Loucy (cell line): Measurements from ENCODE around the gene FAM219A.

Experiments
- H2AFZ ChIP-seq: fragments of 200-600 bp; sonication (generic); 2 replicates; pipeline ENCODE4 v1.6.0; 2016; ENCODE audit warnings: antibody characterized with exemption, mild to moderate bottlenecking, low read length, moderate library complexity
- H3F3A ChIP-seq: fragments of 200-600 bp; 2 replicates; pipeline ENCODE4 v1.6.0; 2016; ENCODE audit warnings: antibody characterized with exemption, low read depth, mild to moderate bottlenecking
- H3K27me3 ChIP-seq: fragments of 200-600 bp; sonication (generic); 2 replicates; pipeline ENCODE4 v1.6.1; 2014; ENCODE audit warnings: low read length, mild to moderate bottlenecking; ENCODE audit not compliant: insufficient read depth, poor library complexity, severe bottlenecking
- H3K36me3 ChIP-seq: fragments of 200-600 bp; sonication (generic); 2 replicates; pipeline ENCODE4 v1.6.1; 2016; ENCODE audit warnings: low read length; ENCODE audit not compliant: insufficient read depth
- H3K4me1 ChIP-seq: fragments of 200-600 bp; sonication (generic); 2 replicates; pipeline ENCODE4 v1.5.1; 2014; ENCODE audit warnings: low read length, mild to moderate bottlenecking; ENCODE audit not compliant: insufficient read depth, poor library complexity, severe bottlenecking
- H3K4me2 ChIP-seq: fragments of 200-600 bp; sonication (generic); 2 replicates; pipeline ENCODE4 v1.6.0; 2014; ENCODE audit warnings: antibody characterized with exemption, low read length, low read depth, mild to moderate bottlenecking; ENCODE audit not compliant: poor library complexity, severe bottlenecking
- H3K4me3 ChIP-seq: fragments of 200-600 bp; sonication (generic); 2 replicates; pipeline ENCODE4 v1.5.1; 2014; ENCODE audit warnings: low read length, mild to moderate bottlenecking, mixed read lengths; ENCODE audit not compliant: poor library complexity, severe bottlenecking
- H3K79me2 ChIP-seq: fragments of 200-600 bp; sonication (generic); 2 replicates; pipeline ENCODE4 v1.6.1; 2014; ENCODE audit warnings: low read length; ENCODE audit not compliant: insufficient read depth
- H3K9ac ChIP-seq: fragments of 200-600 bp; sonication (generic); 2 replicates; pipeline ENCODE4 v1.6.0; 2014; ENCODE audit warnings: mild to moderate bottlenecking, low read depth, low read length, moderate library complexity; ENCODE audit not compliant: poor library complexity, severe bottlenecking
- H3K9me2 ChIP-seq: fragments of 200-600 bp; sonication (generic); replicated peaks from 2 replicates; pipeline ENCODE4 v1.6.1; 2016; ENCODE audit warnings: low read depth, low read length, mixed read lengths
- H3K9me3 ChIP-seq: fragments of 200-600 bp; sonication (generic); 2 replicates; pipeline ENCODE4 v1.6.1; 2014; ENCODE audit warnings: mild to moderate bottlenecking, antibody characterized with exemption, low read length, low read depth; ENCODE audit not compliant: insufficient read depth
- H4K20me1 ChIP-seq: fragments of 200-600 bp; sonication (generic); 2 replicates; pipeline ENCODE4 v1.6.0; 2014; ENCODE audit warnings: antibody characterized with exemption, low read length, mild to moderate bottlenecking; ENCODE audit not compliant: insufficient read depth, poor library complexity, severe bottlenecking
- CTCF ChIP-seq: fragments of 200-600 bp; sonication (generic); conservative IDR thresholded peaks from 2 replicates; pipeline ENCODE4 v1.5.1; 2014; ENCODE audit warnings: mild to moderate bottlenecking, antibody characterized with exemption, low read length
- EZH2phosphoT487 ChIP-seq: fragments of 200-600 bp; IDR thresholded peaks from 2 replicates; pipeline ENCODE4 v1.6.1; 2018; ENCODE audit warnings: antibody characterized with exemption, mild to moderate bottlenecking, moderate library complexity, borderline replicate concordance

The FAM219A gene

GRCh38 chr9:34458013-34458958 lies at the start of gene FAM219A, which contains the start of gene DNAI1:
Gene FAM219A, minus strand, starts transcription at chr9:34458570. Its CDS starts 307 bp downstream, at chr9:34458263.
Gene DNAI1, plus strand, starts transcription at chr9:34458805. Its CDS starts 201 bp downstream, at chr9:34459006.
- Histone ChIP-seq H3K9me2 (no peaks in the 10 kb centered on the region), H3F3A (0 out of 2 replicates have a peak, but pooled peaks cover 5% of the 10 kb centered on the region), H3K9me3 (no peaks in the 10 kb centered on the region), H3K79me2 (peaks cover 5% of the 10 kb centered on the region; the same call in 1 of the 2 replicates), H3K9ac (peak within 1 kb of the TSS; percentile 70), H2AFZ (peak within 1 kb of the TSS; percentile 79), H3K4me1 (peaks cover 24% of the 10 kb centered on the region), H3K36me3 (no peaks in the 10 kb centered on the region), H3K27me3 (no peaks in the 10 kb centered on the region), H4K20me1 (no peaks in the 10 kb centered on the region), H3K4me2 (peak within 1 kb of the TSS; percentile 92), H3K4me3 (peak within 1 kb of the TSS; percentile 88)
- TF ChIP-seq CTCF = no peak
- TF ChIP-seq EZH2phosphoT487 = no peak

DNA sequence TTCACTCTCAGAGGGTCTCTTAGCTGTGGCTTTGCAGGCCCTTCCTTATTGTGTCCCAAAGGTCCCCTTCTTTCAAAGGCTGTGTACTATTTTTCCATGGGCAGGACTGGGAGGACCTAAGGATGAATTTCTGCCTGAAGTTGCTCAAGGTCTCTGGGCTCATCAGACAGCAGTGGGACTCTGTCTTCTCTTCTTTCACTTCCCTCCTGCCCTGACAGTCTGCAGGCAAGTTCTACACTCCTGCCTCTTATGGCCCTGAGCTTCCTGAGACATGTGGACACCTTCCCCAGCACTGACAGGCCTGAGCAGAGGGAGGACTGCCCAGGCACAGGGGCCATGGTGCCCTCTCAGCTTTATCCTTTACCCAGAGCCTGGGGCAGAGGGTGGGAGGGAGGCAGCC lies 49.6 kb upstream of the FAM219A start:
- no peak for TF ChIP-seq CTCF
- TF ChIP-seq EZH2phosphoT487 = no peak
- Histone ChIP-seq H3K9me3 (no peaks in the 10 kb centered on the region), H3K79me2 (no peaks in the 10 kb centered on the region), H3K4me1 (no peaks in the 10 kb centered on the region), H3F3A (no peaks in the 10 kb centered on the region), H3K4me3 (no peak overlapping the region), H3K9ac (no peak overlapping the region), H2AFZ (no peak overlapping the region), H4K20me1 (no peaks in the 10 kb centered on the region), H3K9me2 (no peaks in the 10 kb centered on the region), H3K4me2 (no peak overlapping the region), H3K27me3 (no peaks in the 10 kb centered on the region), H3K36me3 (no peaks in the 10 kb centered on the region)

GRCh38 chr9:34507556-34507955 lies 49.2 kb upstream of the FAM219A start:
- Histone ChIP-seq H3K9ac (no peak overlapping the region), H3K9me3 (no peaks in the 10 kb centered on the region), H3F3A (no peaks in the 10 kb centered on the region), H3K9me2 (no peaks in the 10 kb centered on the region), H3K27me3 (no peaks in the 10 kb centered on the region), H4K20me1 (no peaks in the 10 kb centered on the region), H3K36me3 (no peaks in the 10 kb centered on the region), H2AFZ (no peak overlapping the region), H3K79me2 (no peaks in the 10 kb centered on the region), H3K4me1 (no peaks in the 10 kb centered on the region), H3K4me3 (no peak overlapping the region), H3K4me2 (no peak overlapping the region)
- TF ChIP-seq CTCF = no peak
